Measurements from ENCODE around the gene LAMA3. TPM values are rescaled to one million over a fixed set of nuclear protein-coding genes. Genes with fewer than 3 reads are reported as not detected.

LAMA3 gene
- polyA plus RNA-seq, 1 of the 3 experiments (the other 2 are of a cell fraction): 3.5 TPM

DNA sequence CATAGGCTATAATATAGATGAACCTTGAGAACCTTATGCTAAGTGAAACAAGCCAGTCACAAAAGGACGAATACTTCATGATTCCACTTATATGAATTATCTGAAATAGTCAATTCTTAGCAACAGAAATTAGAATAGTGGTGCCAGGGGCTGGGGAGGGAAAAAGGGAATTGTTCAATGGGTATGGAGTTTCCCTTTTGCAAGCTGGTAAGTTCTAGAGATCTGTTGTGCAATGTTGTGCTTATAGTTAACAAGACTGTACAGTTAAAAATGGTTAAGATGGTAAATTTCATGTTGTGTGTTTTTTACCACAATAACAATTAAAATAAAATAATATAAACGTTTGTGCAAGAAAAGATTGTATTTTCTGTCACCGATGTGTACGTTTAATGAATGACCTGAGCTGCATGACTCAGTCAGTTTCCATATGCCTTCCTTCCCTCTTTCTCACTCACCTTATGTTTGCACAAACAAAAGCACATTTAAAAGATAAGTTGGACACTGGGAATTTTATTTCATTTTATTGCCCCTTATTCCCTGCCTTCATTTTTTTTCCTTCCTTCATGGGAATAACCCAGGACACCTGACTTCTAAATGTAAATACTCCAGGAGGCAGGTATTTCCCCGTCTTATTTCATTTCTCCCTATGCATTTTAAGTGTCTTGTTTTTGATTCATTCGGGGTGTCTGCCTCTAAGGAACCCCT, 181.6 kb downstream of the LAMA3 start:
- Histone ChIP-seq H3K9ac (no peak overlapping the region), H3K36me3 (replicated peaks in 1 of 2; ENCODE audit: control insufficient read depth in 1 of 2, insufficient read depth in 2 of 2, low read length in 1 of 2) (no peaks in the 10 kb centered on the region), H3K79me2 (ENCODE audit: insufficient read depth) (no peaks in the 10 kb centered on the region), H3K9me3 (no peaks in the 10 kb centered on the region), H3K27me3 (ENCODE audit: insufficient read depth) (no peaks in the 10 kb centered on the region), H3K4me2 (0 out of 2 replicates have a peak overlapping the region, but pooled peaks have one; percentile 38), H3K27ac (ENCODE audit: low read depth in 2 of 2, low read length in 1 of 2) (no peak overlapping the region; a peak in 1 of 4 replicates), H3K9me2 (no peaks in the 10 kb centered on the region), H4K20me1 (ENCODE audit: insufficient read depth) (no peaks in the 10 kb centered on the region), H2AFZ (ENCODE audit: low read depth) (peak overlapping the region; percentile 27; the same call in 1 of the 2 replicates), H3K4me3 (ENCODE audit: low read depth in 2 of 2, low read length in 1 of 2) (no peak overlapping the region), H3K4me1 (ENCODE audit: control insufficient read depth in 1 of 2, insufficient read depth in 2 of 2, low read depth in 1 of 2, low read length in 1 of 2) (peaks cover 5 to 9% of the 10 kb centered on the region in 2 experiments; a peak in 2 of 4 replicates), H3F3A (replicated peaks; ENCODE audit: insufficient read depth) (no peaks in the 10 kb centered on the region)
- TF ChIP-seq TEAD4 (IDR thresholded peaks at IDR 0.05; ENCODE audit: borderline replicate concordance, insufficient read depth) (no peak), JUND (IDR thresholded peaks at IDR 0.05) (no peak), CHD2 (IDR thresholded peaks at IDR 0.05; ENCODE audit: low read length, partially characterized antibody) (no peak), GABPA (IDR thresholded peaks at IDR 0.05; ENCODE audit: low read depth) (no peak), FOSL2 (IDR thresholded peaks at IDR 0.05; ENCODE audit: borderline replicate concordance, low read depth) (no peak), RAD21 (IDR thresholded peaks at IDR 0.05; ENCODE audit: low read length) (no peak), MEF2A (IDR thresholded peaks at IDR 0.05; ENCODE audit: borderline replicate concordance, low read depth) (no peak), ELF1 (IDR thresholded peaks at IDR 0.05) (no peak), IRF3 (IDR thresholded peaks at IDR 0.05; ENCODE audit: low read depth, low read length) (no peak), FOXJ3 (CRISPR knock-in tag; IDR thresholded peaks at IDR 0.05) (no peak), MAX (IDR thresholded peaks at IDR 0.05; ENCODE audit: low read depth) (no peak), RFX5 (IDR thresholded peaks at IDR 0.05; ENCODE audit: low read length) (no peak), EZH2phosphoT487 (IDR thresholded peaks at IDR 0.05; ENCODE audit: borderline replicate concordance, low read depth) (no peak)
- TF ChIP-seq, protein P1, sequence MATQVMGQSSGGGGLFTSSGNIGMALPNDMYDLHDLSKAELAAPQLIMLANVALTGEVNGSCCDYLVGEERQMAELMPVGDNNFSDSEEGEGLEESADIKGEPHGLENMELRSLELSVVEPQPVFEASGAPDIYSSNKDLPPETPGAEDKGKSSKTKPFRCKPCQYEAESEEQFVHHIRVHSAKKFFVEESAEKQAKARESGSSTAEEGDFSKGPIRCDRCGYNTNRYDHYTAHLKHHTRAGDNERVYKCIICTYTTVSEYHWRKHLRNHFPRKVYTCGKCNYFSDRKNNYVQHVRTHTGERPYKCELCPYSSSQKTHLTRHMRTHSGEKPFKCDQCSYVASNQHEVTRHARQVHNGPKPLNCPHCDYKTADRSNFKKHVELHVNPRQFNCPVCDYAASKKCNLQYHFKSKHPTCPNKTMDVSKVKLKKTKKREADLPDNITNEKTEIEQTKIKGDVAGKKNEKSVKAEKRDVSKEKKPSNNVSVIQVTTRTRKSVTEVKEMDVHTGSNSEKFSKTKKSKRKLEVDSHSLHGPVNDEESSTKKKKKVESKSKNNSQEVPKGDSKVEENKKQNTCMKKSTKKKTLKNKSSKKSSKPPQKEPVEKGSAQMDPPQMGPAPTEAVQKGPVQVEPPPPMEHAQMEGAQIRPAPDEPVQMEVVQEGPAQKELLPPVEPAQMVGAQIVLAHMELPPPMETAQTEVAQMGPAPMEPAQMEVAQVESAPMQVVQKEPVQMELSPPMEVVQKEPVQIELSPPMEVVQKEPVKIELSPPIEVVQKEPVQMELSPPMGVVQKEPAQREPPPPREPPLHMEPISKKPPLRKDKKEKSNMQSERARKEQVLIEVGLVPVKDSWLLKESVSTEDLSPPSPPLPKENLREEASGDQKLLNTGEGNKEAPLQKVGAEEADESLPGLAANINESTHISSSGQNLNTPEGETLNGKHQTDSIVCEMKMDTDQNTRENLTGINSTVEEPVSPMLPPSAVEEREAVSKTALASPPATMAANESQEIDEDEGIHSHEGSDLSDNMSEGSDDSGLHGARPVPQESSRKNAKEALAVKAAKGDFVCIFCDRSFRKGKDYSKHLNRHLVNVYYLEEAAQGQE (IDR thresholded peaks at IDR 0.05; ENCODE audit: low read depth, low read length): no peak
- 80% methylated on average over 6 of the region's 6 CpGs for WGBS (ENCODE audit: low lambda C conversion rate)
- POLR2A ChIA-PET: no interaction called here
- CTCF ChIA-PET: interaction anchor here (0.8 to 1.5 kb wide), 2 partner anchors 17 to 48 kb away, joined by 3 to 6 read pairs; no protein-coding TSS in a partner anchor
- no peak for DNase-seq

Data from SK-N-SH (cell line).